Activated naive CD4-positive, alpha-beta T cell treated with anti-CD3 and anti-CD28 coated beads, Interleukin-2, amount 50 U/mL, for 24 hours (primary cell): ENCODE results near the gene AKR1A1.
"Not testable (repeated sequence)": the region's sequence is repeated elsewhere in the genome, so short reads cannot be mapped to it uniquely, and the experiment has no call there.

Experiments used
- H3K27ac Mint-ChIP-seq: one replicate; pipeline ENCODE4 v1.8.0; 2021; ENCODE audit warnings: mild to moderate bottlenecking, mixed read lengths
- H3K27me3 Mint-ChIP-seq: one replicate; pipeline ENCODE4 v1.8.0; 2021; ENCODE audit warnings: mixed read lengths
- H3K36me3 Mint-ChIP-seq: one replicate; pipeline ENCODE4 v1.8.0; 2021; ENCODE audit warnings: mixed read lengths
- H3K4me1 Mint-ChIP-seq: one replicate; pipeline ENCODE4 v1.8.0; 2021; ENCODE audit warnings: mixed read lengths
- H3K4me3 Mint-ChIP-seq: one replicate; pipeline ENCODE4 v1.8.0; 2021; ENCODE audit warnings: mild to moderate bottlenecking, mixed read lengths
- H3K9me3 Mint-ChIP-seq: one replicate; pipeline ENCODE4 v1.8.0; 2021; ENCODE audit warnings: mixed read lengths

AKR1A1 gene

GRCh38 chr1:45550401-45551351 lies at the start of gene AKR1A1:
Gene AKR1A1 (plus strand): TSS chr1:45550826. CDS start chr1:45561795, 10,969 bp downstream.
- H3K4me3 Mint-ChIP-seq, result peak within 1 kb of the TSS; percentile 97
- H3K36me3 Mint-ChIP-seq, result peaks cover 10% of the 10 kb centered on the region
- peaks cover 20% of the 10 kb centered on the region for H3K4me1 Mint-ChIP-seq
- H3K27me3 Mint-ChIP-seq, result no peaks in the 10 kb centered on the region
- peak within 1 kb of the TSS; percentile 95 for H3K27ac Mint-ChIP-seq
- H3K9me3 Mint-ChIP-seq, result no peaks in the 10 kb centered on the region

- Mint-ChIP-seq H3K27ac (no peak overlapping the region), H3K4me1 (peaks cover 35% of the 10 kb centered on the region), H3K36me3 (no peaks in the 10 kb centered on the region), H3K4me3 (peak overlapping the region; percentile 96), H3K9me3 (no peaks in the 10 kb centered on the region), H3K27me3 (no peaks in the 10 kb centered on the region)
These were observed 49.1 kb upstream of the AKR1A1 start for GRCh38 chr1:45501505-45501859.

- Mint-ChIP-seq H3K4me1 (peaks cover 33% of the 10 kb centered on the region), H3K27me3 (no peaks in the 10 kb centered on the region), H3K9me3 (no peaks in the 10 kb centered on the region), H3K27ac (no peak overlapping the region), H3K36me3 (no peaks in the 10 kb centered on the region), H3K4me3 (no peak overlapping the region)
These were observed 46.9 kb upstream of the AKR1A1 start for GRCh38 chr1:45503462-45504360.

- Mint-ChIP-seq H3K4me1 (peaks cover 3% of the 10 kb centered on the region), H3K9me3 (no peaks in the 10 kb centered on the region), H3K4me3 (no peak overlapping the region), H3K36me3 (peaks cover 6% of the 10 kb centered on the region), H3K27me3 (no peaks in the 10 kb centered on the region), H3K27ac (no peak overlapping the region)
These were observed 43.4 kb upstream of the AKR1A1 start for GRCh38 chr1:45507195-45507594.

GRCh38 chr1:45507893-45508292 lies 42.7 kb upstream of the AKR1A1 start:
- H3K4me3 Mint-ChIP-seq, result no peak overlapping the region
- H3K27ac Mint-ChIP-seq, result peak overlapping the region; percentile 43
- H3K9me3 Mint-ChIP-seq, result no peaks in the 10 kb centered on the region
- H3K36me3 Mint-ChIP-seq, result peaks cover 8% of the 10 kb centered on the region
- peaks cover 3% of the 10 kb centered on the region for H3K4me1 Mint-ChIP-seq
- no peaks in the 10 kb centered on the region for H3K27me3 Mint-ChIP-seq

- Mint-ChIP-seq H3K9me3 (no peaks in the 10 kb centered on the region), H3K27me3 (no peaks in the 10 kb centered on the region), H3K36me3 (peaks cover 8% of the 10 kb centered on the region), H3K4me1 (peaks cover 3% of the 10 kb centered on the region), H3K4me3 (no peak overlapping the region), H3K27ac (no peak overlapping the region)
These were observed 42.1 kb upstream of the AKR1A1 start for GRCh38 chr1:45508295-45509151.

GRCh38 chr1:45510036-45510971 lies 40.3 kb upstream of the AKR1A1 start:
- peak overlapping the region; percentile 84 for H3K27ac Mint-ChIP-seq
- no peaks in the 10 kb centered on the region for H3K27me3 Mint-ChIP-seq
- H3K4me1 Mint-ChIP-seq, result peaks cover 3% of the 10 kb centered on the region
- H3K36me3 Mint-ChIP-seq, result peaks cover 13% of the 10 kb centered on the region
- no peaks in the 10 kb centered on the region for H3K9me3 Mint-ChIP-seq
- H3K4me3 Mint-ChIP-seq, result no peak overlapping the region

- Mint-ChIP-seq H3K9me3 (no peaks in the 10 kb centered on the region), H3K4me3 (no peak overlapping the region), H3K4me1 (peaks cover 10% of the 10 kb centered on the region), H3K27ac (peak overlapping the region; percentile 68), H3K36me3 (peaks cover 17% of the 10 kb centered on the region), H3K27me3 (no peaks in the 10 kb centered on the region)
These were observed 39.6 kb upstream of the AKR1A1 start for GRCh38 chr1:45510972-45511527.

GRCh38 chr1:45512641-45513054 lies 38.0 kb upstream of the AKR1A1 start:
- H3K4me3 Mint-ChIP-seq, result no peak overlapping the region
- H3K9me3 Mint-ChIP-seq, result no peaks in the 10 kb centered on the region
- H3K36me3 Mint-ChIP-seq, result peaks cover 19% of the 10 kb centered on the region
- no peaks in the 10 kb centered on the region for H3K27me3 Mint-ChIP-seq
- H3K4me1 Mint-ChIP-seq, result peaks cover 19% of the 10 kb centered on the region
- H3K27ac Mint-ChIP-seq, result no peak overlapping the region

- H3K27ac Mint-ChIP-seq, H3K4me3 Mint-ChIP-seq, H3K27me3 Mint-ChIP-seq, H3K9me3 Mint-ChIP-seq: not testable (repeated sequence)
- Mint-ChIP-seq H3K4me1 (peaks cover 22% of the 10 kb centered on the region), H3K36me3 (peaks cover 19% of the 10 kb centered on the region)
These were observed 36.9 kb upstream of the AKR1A1 start for GRCh38 chr1:45513532-45514260.

- Mint-ChIP-seq H3K4me3 (no peak overlapping the region), H3K27me3 (no peaks in the 10 kb centered on the region), H3K27ac (no peak overlapping the region), H3K36me3 (peaks cover 17% of the 10 kb centered on the region), H3K9me3 (no peaks in the 10 kb centered on the region), H3K4me1 (peaks cover 30% of the 10 kb centered on the region)
These were observed 34.6 kb upstream of the AKR1A1 start for GRCh38 chr1:45516036-45516435.

- peaks cover 30% of the 10 kb centered on the region for H3K4me1 Mint-ChIP-seq
- H3K9me3 Mint-ChIP-seq, result no peaks in the 10 kb centered on the region
- no peaks in the 10 kb centered on the region for H3K27me3 Mint-ChIP-seq
- H3K4me3 Mint-ChIP-seq, result no peak overlapping the region
- no peak overlapping the region for H3K27ac Mint-ChIP-seq
- peaks cover 15% of the 10 kb centered on the region for H3K36me3 Mint-ChIP-seq
These were observed 34.2 kb upstream of the AKR1A1 start for GRCh38 chr1:45516465-45516864.

- peaks cover 12% of the 10 kb centered on the region for H3K36me3 Mint-ChIP-seq
- H3K27me3 Mint-ChIP-seq, H3K9me3 Mint-ChIP-seq: not testable (repeated sequence)
- peak overlapping the region; percentile 62 for H3K27ac Mint-ChIP-seq
- H3K4me3 Mint-ChIP-seq, result peak overlapping the region; percentile 97
- H3K4me1 Mint-ChIP-seq, result peaks cover 46% of the 10 kb centered on the region
These were observed 32.3 kb upstream of the AKR1A1 start for GRCh38 chr1:45518366-45518765.
